GM12864 (cell line): ENCODE results near the gene CCND2.

Experiments
- DNase-seq: peaks from one replicate; pipeline ENCODE4 v3.0.0-alpha.2; 2011; ENCODE audit warnings: low read depth
- H3K4me3 ChIP-seq: 2 replicates; pipeline ENCODE4 v1.5.1; 2011; ENCODE audit warnings: mild to moderate bottlenecking, low read depth, low read length, control low read depth
- TF ChIP-seq, protein P1 (sequence below): IDR thresholded peaks from 2 replicates; pipeline ENCODE4 v1.5.1; 2011; ENCODE audit warnings: low read depth, mild to moderate bottlenecking, moderate library complexity, low read length, control low read depth, inconsistent platforms; ENCODE audit errors: missing control alignments

The CCND2 gene

DNA sequence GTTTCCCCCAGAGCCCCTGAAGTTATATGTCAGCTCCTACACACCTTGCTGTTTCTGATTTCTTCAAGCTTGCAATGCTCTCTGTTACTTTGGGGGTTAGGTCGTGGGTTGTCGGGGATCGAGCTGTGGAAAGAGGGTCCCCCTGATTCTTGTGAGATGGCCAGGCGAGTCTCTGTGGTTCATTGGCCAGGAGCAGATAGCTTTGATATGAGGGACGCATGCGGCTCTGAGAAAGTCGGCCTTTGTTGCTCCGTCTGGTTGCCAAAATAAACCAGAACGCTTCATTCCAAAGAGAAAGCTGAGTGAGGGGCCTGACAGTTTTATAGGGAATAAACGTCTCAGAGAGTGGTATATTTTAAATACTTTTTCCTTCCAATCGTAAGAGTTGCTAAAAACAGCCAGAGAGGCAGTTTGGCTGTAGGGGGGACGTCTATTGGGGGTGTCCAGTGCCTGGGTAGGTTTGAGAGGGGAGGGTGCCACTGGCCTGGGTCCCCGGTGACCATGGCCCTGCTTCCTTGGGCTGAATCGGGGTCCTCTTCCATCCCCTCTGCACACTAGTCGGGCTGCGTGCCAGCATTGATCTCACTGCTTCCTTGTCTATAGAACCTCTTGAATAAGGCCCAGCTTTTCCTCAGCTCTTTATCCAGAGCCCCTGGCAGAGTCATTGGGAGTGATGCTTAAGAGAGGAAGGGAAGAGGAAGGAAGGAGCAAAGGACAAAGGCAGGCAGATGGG, 18.9 kb downstream of the CCND2 start:
- TF ChIP-seq, protein P1, sequence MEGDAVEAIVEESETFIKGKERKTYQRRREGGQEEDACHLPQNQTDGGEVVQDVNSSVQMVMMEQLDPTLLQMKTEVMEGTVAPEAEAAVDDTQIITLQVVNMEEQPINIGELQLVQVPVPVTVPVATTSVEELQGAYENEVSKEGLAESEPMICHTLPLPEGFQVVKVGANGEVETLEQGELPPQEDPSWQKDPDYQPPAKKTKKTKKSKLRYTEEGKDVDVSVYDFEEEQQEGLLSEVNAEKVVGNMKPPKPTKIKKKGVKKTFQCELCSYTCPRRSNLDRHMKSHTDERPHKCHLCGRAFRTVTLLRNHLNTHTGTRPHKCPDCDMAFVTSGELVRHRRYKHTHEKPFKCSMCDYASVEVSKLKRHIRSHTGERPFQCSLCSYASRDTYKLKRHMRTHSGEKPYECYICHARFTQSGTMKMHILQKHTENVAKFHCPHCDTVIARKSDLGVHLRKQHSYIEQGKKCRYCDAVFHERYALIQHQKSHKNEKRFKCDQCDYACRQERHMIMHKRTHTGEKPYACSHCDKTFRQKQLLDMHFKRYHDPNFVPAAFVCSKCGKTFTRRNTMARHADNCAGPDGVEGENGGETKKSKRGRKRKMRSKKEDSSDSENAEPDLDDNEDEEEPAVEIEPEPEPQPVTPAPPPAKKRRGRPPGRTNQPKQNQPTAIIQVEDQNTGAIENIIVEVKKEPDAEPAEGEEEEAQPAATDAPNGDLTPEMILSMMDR: no peak

DNA sequence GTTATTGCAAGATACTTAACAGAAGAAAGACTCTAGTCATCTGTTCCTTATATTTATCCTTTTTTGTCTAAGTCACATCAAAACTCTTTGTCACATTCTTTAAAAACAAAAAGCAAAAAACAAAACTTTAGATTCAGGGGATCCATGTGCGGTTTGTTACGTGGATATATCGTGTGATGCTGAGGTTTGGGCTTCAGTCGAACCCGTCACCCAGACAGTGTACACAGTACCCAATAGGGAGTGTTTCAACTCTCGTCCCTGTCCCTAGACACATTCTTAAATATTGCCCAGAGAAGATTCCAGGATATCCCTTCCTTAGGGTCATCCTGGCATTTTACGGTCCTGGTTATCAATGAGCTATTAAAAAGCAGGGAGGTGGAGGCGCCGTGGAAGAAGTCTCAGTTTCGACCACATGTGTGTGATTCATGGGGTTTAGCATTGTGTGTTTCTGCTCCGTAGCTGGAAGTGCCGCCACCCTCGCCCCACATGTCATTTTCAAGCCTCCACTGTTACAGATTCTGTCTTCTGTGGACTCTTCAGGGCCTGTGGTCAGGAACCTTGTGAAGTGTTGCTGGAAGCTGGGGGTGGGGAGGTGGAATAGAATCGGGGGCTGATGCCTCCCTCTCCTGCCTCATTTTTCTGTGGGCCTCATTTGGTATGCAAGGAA, 19.9 kb downstream of the CCND2 start:
- TF ChIP-seq, protein P1: no peak
- no peak for DNase-seq
- H3K4me3 ChIP-seq: no peak overlapping the region

More for the DNA sequence above, 18.9 kb downstream of the CCND2 start:
- no peak for DNase-seq
- no peak overlapping the region for H3K4me3 ChIP-seq

DNA sequence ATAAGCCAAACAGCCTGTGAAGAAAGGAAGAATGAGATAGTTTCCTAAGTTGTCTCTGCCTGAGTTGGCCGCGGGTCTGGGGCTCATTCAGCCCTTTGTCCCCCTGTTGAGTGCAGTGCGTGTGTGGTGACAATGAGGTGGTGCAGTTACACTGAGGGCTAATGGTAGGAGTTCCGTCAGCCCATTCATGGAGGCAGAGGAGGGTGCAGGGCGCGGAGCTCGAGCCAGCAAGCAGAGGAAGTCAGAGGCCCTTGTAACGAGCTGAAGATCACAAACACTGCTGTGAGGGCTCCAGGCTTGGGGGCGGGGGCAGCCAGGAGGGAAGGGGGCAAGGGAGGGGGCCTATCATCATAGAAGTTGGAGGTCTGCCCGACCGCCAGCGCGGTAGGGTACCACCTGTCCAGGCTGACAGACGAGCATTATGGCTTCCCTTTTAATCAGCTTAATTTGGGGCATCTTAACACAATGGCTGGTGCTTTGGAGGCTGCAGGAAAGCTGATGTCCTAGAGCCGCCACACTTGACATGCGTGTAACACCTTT, 20.5 kb downstream of the CCND2 start:
- H3K4me3 ChIP-seq: no peak overlapping the region
- DNase-seq: no peak
- TF ChIP-seq, protein P1: no peak

DNA sequence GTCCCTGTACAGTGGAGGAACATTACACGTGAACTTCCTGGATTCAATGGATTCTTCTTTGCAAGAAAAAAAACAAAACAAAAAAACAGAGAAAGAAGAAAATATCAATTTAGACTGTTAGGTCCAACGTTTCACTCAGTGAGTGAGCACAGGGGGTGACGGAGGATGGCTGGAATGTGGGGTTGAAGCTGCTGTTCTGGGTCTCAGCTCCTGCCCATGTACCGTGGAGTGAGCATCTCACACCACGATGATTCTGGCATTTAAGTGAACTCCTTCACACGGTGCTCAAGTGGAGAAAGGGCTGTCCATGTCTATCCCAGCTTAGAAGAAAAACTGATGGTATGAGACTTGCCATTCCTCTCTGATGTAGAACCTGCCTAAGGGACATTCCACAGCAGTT, 23.2 kb downstream of the CCND2 start:
- H3K4me3 ChIP-seq: no peak overlapping the region
- TF ChIP-seq, protein P1: no peak
- no peak for DNase-seq

DNA sequence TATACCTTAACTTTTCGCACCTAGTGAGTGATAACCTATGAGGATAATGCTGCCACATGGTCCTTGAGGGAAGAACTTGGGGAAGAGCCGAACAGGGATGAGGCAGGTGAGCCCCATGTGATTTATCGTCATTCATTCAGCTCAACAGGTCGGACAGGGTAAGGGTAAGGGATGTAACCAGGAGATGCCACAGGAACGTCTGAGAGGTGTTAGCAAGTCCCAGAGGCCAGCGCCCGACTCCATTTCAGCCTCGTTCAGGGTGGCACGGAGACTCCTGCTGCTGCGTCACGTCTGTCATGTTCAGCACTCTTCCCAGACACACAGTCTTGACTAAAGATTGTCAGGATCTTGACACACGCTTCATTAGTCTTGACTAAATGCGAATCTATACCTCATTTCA, 24.1 kb downstream of the CCND2 start:
- no peak overlapping the region for H3K4me3 ChIP-seq
- no peak for DNase-seq
- TF ChIP-seq, protein P1: no peak

DNA sequence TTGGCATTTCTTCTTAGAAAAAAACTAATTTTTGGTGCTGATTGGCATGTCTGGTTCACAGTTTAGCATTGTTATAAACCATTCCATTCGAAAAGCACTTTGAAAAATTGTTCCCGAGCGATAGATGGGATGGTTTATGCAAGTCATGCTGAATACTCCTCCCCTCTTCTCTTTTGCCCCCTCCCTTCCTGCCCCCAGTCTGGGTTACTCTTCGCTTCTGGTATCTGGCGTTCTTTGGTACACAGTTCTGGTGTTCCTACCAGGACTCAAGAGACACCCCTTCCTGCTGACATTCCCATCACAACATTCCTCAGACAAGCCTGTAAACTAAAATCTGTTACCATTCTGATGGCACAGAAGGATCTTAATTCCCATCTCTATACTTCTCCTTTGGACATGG, 27.3 kb downstream of the CCND2 start:
- no peak overlapping the region for H3K4me3 ChIP-seq
- TF ChIP-seq, protein P1: no peak
- DNase-seq: no peak
